Kidney glomerular epithelial cell (primary cell): ENCODE results near the gene C1orf116.

ENCODE experiments used
- DNase-seq: peaks from one replicate; lab custom pipeline; 2025; lab: John Stamatoyannopoulos, UW

The C1orf116 gene

DNA sequence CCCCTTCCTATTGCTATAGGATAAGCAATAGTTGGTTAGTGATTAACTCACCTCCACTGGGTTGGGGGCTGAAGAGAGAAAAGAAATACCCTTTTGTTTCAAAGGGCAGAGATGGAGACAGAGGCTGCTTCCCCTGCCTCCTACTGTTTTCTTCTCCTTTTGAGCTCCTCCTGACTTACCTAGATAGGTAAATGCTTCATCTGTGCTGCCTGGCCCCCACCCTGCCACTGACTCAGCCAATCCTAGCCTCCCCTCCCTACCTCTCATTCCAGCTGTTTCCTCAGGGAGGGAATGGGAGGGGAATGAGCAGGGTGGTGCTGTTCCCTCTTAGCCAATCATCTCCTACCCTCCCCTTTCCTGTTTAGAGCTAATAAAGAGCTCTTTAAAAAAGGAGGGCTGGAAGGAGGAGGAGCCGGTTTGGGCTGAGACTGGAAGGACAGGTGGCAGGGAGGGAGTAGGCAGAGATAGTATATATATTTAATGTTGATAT lies at the start of gene C1orf116:
Gene C1orf116, minus strand, starts transcription at position 229 of the 490 bp plus-strand sequence. CDS start 5,158 bp downstream, outside the sequence.
- no peak for DNase-seq

DNA sequence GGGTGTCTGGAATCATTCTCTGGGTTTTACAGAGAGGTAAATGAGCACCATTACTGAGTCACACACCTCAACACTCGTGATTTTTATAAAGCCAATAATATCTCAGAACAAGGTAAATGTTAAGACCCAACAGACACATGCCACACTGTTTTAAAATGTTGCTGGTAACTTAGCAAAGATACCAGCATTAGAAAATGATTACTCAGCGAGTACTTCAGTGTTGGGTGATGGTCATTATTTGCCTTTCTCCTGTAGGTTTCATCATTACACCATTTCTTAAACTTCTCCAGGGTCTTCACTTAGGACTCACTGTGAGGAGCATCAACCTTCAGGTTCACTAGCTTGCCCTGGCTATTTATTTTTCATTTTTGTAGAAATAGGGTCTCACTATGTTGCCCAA lies 49.2 kb upstream of the C1orf116 start:
- DNase-seq = no peak

DNA sequence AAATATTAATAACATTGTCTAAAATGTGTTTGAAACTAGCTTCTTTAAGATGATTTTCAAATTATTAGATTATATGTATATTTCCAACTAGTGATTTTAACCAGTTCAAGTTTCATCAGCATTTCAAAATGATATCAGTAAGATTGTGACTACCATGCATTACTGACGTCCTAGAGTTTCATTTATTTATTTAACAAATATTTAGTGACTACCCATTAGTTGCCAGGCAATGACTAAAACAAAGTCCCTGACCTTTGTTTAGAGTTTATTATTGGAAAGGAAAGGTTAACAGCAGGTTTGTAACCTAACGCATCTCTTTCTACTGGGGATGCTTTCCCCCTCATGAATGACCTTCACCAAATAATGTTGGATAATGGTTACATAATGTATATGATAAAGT lies 48.5 kb upstream of the C1orf116 start:
- DNase-seq = no peak

DNA sequence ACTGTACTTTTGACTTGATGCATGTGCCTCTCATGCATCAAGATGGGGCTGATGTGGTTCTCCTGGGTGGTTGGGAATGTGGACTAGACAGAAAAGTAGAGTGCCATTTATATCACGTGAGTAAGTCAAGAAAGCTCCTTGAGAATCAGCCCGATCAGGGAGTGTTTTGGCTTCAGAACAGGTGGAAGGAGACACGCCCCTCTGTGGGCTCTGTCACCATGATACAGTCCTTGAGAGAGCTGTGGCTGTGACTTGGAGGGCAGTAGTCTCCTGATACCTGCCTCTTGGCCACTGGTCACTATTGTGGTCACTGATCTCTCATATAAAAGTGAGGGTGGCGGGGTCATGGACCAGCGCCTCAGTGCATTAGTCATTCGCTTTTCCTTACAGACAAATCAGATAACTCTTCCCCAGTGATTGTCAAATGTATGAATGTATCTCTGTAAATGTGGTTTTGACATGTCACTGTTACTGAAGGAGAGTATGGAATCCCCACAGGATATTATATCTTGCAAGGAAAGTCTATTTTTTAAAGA lies 47.2 kb upstream of the C1orf116 start:
- DNase-seq = no peak

DNA sequence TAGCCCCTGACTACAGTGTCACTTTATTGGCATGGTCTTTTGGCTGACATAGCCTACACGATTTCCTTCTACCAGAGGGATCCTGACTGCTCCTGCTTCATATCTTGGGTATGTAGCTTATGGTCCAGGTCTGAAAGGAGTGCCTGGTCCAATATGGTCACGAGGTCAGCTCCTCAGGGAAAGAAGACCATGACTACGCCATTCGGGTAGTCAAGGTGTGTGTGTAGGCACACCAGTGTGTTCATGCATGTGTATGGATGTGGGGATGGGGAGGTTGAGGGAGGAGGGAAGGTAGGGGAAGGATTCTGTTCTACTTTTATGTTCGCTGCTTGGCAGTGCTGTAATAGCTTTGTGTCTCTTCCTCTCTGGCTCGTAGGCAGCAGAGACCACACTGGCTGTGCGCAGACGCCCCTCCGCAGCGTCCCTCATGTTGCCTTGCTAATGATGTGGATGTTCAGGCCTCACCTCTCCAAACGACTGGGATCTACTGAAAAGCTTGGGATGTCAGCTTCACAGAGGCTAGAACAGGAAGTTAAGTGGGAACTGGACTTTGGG lies 46.1 kb upstream of the C1orf116 start:
- no peak for DNase-seq

DNA sequence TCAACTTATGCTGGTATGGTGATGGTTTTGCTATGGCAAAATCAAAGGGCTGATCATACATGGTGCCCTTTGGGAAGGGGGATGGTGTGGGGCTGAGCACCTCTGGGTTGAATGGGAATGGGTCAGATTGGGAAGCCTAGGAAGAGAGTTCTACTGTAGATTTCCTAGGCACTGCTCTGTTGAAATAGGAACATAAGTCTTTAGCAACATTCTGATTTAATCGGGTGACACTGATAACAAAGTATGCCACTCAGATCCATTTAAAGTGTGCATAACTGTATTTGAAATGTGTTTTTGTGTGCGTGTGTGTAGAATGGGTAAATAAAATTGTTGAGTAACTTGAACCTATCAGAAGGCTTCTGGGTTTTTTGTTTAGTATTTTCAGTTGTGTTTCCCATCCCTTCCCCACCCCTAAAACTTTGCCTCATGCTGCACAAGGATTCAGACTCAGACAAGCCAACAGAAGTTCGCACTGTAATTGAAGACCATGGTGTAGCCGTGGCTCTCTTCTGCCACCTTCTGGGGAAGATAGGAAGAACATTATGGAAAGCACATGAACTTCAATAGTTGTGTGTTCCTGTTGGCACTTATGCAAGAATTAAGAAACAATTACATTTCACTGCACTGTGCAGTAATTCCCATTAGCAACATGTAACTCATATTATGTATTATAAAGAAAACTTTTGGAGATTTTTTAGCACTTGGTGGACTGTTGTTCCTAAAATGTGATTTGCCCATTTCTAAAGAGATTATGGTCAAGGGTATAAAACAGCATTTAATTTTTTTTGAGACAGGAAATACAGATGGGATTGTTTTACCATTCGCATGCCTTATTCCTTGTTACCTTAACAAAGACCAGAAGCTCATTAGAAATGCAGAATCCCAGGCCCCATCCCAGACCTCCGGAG lies 45.2 kb upstream of the C1orf116 start:
- DNase-seq = peak; percentile 60

DNA sequence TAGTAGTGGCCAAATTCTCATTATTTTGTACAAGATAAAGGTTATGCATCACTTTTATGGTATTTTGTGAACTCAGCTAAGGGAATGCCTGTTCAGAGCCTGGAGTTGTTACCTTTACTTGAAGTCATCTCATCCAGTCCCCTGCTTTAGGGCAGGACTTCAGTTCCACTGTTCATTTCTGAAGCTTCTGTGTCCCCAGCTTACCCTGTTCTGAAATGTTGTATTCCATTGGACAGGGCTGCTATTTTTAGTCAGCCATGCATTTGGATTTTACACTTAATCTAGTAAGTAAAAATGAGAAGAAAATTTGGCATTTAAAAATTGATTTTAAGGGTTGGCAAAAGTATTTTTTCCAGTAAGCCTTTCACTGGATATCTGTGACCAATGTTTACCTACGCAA lies 44.5 kb upstream of the C1orf116 start:
- no peak for DNase-seq

DNA sequence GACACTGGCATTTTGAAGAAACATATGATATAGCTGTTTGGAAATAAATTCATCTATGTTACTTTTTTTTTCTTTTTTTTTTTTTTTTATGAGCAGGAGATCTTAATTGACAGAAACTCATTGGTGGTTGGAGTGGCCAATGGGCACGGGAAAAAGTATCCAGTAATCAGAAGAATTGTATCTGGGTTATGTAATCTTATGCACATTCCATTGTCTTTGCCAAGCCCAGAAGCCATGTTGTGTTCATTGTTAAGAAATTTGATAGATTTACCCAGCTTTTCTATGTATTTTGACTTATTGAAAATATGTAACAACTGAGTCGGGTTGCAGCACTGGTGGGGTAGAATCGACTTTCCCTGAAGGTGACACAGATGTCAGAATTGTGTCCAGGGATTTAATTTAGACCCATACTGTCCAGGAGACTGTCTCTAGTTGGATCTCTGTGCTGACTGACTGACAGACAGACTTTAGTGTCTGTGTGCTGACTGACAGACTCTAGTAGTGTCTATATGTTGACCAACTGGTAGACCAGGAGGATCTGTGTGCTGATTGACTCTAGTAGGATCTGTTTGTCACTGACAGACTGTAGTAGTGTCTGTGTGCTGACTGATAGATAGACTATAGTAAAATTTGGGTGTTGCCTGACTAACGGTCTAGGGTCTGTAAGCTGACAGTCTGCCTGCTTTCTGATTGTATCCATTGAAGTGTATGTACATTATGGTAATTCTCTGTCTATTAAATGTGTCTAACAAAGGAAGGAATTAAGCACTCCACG lies 43.8 kb upstream of the C1orf116 start:
- DNase-seq = no peak

DNA sequence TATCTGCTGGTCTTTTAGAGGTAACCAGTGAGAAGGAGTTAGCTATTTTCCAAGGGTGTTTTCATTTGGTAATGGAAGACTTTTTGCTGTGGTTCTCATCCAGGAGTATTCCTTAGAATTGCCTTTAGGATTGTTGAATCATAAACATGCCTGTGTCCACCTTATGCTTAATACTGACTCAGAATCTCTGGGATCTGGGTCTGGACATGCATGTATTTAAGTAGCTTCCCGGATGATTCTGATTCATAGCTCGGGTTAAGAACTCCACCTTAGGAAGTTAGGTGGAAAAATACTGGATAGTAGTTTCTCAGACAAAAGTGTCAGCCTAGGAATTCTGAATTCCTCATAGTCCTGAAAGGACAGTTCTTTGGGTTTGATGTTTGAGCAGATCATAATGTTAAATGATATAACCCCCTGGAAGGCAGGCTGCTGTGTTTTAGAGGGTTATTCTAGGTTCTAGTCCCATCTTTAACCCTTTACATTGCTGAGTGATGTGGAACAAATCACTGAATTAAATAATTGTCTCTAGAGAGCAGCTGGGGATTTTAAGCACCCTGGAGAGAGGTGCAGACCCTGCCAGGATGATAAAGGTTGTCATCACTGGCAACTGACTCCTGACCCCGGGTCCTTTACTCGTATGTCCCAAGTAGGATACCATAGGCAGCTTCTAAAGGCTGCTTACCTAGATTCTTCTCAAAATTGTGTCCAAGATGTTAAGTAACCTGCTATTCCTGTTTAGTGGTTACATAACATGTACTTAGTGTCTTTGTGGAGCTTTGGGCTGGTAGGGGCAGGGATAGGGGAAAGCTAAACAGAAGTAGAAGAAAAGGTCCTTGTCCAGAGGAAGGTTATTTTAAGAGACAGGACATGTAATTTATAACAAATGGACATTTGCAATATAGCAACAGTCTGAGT lies 41.6 kb upstream of the C1orf116 start:
- DNase-seq = no peak

DNA sequence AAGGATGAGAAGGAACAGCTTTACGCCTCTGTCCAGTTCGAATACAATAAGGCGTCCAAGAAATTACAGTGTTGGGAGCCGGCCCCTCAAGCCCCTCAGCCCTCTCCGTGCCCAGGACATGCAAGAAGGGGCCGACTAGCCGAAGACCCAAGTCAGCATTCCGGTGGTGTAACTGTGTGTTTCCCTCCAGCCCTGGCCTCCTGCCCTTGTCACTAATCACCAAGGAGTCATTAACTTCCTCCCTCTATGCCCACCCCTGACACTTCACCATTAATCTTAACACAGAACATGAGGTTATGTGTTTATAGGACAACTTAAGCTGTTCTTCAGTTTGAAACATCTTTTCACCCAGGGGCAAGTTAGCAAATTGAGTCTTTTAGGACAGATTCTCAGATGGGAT lies 39.7 kb upstream of the C1orf116 start:
- no peak for DNase-seq

DNA sequence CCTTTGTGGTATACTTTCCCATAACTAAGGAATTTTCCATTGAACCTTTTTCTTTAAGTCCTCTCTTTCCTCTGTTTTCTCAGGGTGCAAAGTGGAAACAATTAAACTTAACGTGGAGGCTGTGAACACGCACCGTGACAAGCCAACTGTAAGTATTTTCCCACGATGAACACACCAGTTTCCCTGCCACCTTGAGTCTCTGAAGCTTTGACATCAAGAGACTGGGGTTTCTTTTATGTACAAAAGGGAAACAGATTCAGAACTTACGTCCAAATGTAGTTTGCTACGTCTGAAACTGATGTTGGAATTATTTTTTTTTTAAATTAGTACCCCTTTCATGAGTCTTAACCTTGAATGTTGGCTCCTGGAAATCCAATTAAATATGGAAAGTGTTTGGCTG lies 38.9 kb upstream of the C1orf116 start:
- DNase-seq = no peak

DNA sequence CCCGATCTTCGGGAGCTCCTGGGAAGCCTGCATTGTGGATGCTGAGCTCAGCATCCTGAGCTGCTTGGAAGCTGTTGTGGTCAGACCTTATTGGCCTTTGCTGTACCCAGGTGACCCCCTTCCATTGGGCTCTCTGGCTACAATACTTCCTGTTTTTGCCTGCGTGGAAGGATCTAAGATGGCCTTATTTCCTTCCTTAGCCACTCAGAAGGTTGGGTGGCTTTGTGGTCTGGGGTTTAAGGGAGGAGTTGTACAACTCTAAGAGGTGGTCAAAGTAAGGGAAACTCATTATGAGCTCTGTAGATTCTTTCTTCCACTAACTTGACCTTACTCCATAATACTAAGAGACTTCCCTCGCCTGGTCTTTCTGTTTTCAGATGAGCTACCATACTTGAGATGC lies 38.3 kb upstream of the C1orf116 start:
- no peak for DNase-seq

DNA sequence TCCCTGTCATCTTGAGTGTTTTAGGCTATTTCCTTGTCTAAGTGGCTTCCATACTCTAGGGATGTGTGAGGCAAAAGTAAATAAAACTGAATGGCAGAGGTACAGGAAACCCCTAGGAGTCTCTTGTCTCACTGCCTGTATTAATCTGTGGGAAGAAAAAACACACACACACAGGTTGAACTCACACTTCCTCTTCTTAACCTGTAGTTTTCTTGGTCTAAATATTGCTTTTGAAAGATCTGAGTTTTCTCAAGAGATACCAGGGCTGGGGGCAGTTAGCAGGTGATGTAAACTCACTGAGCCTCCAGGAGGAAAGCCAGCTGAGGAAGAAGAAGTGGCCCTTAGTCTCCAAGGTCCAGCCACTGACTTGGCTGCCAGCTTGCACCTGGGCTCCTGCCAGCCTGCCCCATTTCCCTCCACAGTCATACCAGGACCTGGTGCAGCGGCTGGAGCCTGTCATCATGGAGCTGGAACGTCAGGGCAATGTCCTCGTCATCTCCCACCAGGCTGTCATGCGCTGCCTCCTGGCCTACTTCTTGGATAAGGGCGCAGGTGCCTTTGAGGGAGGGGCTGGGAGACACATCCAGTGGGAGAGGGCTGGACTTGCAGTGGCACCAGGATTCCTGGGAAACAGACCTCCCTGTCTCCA lies 37.4 kb upstream of the C1orf116 start:
- no peak for DNase-seq

DNA sequence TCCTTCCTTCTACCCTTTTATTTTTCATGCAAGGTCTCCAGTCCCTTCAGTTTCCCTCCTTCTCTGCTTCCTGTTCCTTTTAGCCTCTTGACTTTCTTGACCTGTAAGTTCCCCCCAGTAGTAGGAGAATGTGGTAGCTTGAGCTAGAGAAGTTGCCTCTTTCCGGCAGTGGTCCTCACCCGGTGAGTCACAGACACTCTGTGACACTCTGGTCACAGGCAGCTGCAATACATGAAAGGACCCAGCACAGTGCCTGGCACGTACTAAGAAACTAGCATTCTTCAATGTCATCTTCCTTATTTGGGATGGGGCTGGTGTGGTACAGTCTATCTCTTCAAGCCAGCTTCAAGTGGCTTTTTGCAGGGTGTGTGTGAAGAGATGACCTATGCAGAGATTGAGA lies 36.5 kb upstream of the C1orf116 start:
- DNase-seq = no peak

DNA sequence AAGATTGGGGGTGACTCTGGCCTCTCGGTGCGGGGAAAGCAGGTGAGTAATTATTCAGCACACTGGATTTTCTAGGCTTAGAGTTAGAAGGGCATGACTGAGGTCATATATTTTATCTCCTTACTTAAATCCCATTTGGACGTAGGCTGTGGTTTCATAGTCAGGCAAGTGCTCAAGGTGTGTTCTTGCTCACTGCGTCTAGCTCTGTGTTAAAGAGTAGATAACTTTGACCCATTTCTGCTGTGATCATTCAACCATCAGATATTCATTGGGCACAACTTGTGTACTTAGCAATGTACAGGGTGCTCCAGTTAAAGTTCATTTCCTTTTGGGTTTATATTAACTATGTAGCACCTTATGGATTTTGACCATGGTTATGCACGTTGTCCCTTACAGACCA lies 35.1 kb upstream of the C1orf116 start:
- DNase-seq = no peak

DNA sequence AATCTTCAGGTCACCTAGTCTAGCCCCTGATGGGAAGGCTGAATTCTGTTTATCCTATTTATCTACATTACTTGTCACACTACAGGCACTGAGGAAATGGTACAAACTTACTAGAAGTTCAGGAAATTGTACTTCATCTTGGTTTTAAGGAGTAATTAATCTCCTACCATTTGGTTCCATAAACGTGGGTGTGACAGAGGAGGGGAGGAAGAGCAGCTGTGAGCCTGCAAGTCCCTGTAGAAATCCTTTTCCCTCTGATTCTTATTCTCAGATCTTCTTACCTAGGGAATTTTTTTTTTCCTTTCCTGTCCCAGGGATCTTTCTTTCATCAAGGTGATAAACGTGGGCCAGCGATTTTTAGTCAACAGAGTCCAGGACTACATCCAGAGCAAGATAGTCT lies 34.6 kb upstream of the C1orf116 start:
- no peak for DNase-seq

DNA sequence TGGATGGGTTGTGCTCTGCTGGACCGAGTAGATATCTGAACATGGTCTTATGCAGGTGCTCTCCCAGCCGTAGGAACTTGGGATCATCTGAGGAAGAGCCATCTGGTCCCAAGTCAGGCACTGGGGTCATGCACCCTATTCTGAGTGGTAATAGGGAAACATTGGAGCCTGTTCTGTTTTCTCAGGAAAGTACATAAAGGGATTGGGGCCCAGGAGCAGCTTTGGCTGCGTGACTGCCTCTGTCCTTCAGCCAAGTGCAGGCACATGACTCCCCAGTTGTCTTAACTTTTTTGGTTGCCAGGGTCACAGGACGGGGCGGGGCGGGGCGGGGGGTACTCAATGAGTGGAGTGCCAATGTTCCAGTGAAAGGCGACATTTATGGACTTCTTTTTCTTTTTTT lies 32.0 kb upstream of the C1orf116 start:
- DNase-seq = no peak

DNA sequence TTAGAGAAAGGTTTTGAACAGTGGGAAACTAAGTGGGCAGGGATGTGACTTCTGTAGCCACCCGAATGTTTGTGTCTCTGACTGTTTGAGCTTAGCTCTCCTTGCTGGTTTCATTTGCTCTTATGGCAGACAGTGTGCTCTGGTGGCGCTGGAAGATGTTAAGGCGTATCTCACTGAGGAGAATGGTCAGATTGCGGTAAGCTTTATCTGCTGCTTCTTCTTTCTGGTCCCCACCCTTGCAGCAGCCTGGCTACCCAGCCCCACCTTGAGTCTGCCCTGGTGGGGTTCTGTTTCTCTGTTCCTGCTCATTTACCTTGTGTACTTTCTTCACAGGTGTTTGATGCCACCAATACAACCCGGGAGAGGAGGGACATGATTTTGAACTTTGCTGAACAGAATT lies 30.5 kb upstream of the C1orf116 start:
- DNase-seq = no peak

DNA sequence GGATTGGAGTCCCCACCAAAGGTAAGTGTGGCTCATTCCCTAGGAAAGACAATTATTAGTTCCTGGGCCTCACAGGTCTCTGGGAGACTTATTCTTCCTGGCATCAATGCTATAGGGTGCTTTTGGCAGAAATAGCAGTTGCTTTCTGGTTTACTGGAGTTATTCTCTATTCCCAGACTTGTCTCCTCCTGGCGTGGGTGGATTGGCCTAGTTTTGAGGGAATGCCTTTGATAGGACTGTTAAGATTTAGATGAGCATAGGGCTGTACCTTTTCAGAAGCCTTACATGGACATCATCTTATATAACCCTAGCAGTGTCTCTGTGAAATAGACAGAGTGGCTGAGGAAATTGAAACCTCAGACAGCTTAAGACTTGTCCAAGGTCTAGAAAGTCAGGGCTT lies 29.5 kb upstream of the C1orf116 start:
- no peak for DNase-seq

DNA sequence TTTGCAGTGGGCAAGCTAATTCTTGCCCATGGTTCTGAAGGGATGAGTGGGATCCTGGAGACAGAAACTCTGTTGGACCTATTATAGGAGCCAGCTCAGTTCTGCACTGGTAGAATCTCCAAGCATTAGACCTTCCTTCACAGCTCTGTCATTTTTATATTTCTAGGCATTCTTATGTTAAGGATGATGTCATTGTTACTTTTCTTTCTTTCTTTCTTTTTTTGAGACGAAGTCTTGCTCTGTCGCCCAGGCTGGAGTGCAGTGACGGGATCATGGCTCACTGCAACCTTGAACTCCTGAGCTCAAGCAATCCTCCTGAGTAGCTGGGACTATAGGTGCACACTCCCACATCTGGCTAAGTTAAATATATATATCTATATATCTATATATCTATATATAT lies 28.0 kb upstream of the C1orf116 start:
- DNase-seq = no peak

DNA sequence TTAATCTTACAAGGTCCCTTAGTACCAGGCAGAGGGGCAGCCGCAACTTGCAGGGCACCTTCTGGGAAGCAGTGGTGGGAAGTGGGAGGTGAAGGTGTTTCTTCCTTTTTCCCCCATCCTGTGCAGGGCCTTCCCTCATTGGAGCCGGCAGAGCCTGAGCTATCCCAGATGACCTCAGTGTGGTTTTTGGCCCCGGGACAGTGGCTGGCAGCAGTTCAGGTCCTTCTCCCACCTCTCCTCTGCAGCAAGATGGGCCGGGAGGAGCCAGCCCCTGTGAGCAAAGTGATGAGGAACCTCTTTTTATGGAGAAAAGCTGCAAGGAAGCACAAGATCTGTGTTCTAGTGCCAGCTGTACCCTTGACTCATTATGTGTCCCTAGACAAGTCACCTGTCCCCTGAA lies 27.3 kb upstream of the C1orf116 start:
- DNase-seq = no peak
